NB4 (cell line): ENCODE measurements around the gene INPP5B.

Experiments used
- DNase-seq: peaks from one replicate; pipeline ENCODE4 v3.0.0; 2010; ENCODE audit warnings: low read depth
- H3K4me3 ChIP-seq: one replicate; pipeline ENCODE4 v1.5.1; 2011; ENCODE audit warnings: mild to moderate bottlenecking, low read depth, low read length, moderate library complexity
- MYC ChIP-seq: IDR thresholded peaks from 2 replicates; pipeline ENCODE4 v1.6.1; 2011; ENCODE audit warnings: low read depth, low read length
- POLR2A ChIP-seq: IDR thresholded peaks from 2 replicates; pipeline ENCODE4 v1.6.1; 2011; ENCODE audit warnings: mild to moderate bottlenecking; ENCODE audit not compliant: insufficient read length; ENCODE audit errors: extremely low read depth
- TF ChIP-seq, protein P1 (sequence below): IDR thresholded peaks from one replicate; pipeline ENCODE4 v1.5.1; 2012; ENCODE audit warnings: low read depth, low read length
- TF ChIP-seq, protein P2 (sequence below): IDR thresholded peaks from 2 replicates; pipeline ENCODE4 v1.6.1; 2011; ENCODE audit warnings: low read depth, low read length

Gene INPP5B

DNA sequence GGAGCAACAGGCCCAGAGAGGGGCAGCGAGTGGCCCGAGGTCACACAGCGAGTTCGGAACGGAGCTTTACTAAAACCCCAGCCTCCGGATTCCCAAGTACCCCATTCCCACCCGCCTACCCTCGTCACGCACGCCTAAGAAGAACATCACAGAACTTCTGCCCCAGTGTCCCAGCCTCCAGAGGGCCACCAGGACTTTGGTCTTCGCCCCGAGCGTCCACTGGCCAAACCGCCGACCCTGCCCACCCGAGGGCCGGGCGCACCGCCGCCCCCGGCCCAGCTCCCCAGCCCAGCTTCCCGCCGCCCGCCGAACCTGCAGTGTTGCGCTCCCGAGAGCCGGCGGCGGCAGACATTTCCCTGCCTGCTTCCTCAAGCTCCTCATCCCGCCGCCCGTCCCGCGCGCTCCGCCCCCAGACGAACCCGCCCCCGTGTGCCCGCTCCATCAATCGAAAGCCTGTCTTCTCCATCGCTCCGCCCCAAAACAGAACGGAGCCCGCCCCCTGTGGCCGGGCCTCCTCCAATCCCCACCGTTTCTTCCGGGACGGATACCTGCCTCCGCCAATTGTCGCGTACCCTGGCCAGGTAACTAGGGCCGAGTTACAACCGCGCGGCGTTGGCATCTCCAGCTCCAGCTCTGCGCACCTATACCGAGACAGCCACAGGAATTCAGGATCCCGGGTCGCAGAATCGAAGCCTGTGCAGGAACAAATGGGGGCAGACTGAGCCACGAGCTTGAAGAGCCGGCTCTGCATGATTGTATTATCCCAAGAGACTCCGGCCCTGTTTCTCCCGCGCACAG is 15.3 kb downstream of the INPP5B start:
- TF ChIP-seq POLR2A (peak; percentile 52), MYC (no peak)
- TF ChIP-seq, protein P1, sequence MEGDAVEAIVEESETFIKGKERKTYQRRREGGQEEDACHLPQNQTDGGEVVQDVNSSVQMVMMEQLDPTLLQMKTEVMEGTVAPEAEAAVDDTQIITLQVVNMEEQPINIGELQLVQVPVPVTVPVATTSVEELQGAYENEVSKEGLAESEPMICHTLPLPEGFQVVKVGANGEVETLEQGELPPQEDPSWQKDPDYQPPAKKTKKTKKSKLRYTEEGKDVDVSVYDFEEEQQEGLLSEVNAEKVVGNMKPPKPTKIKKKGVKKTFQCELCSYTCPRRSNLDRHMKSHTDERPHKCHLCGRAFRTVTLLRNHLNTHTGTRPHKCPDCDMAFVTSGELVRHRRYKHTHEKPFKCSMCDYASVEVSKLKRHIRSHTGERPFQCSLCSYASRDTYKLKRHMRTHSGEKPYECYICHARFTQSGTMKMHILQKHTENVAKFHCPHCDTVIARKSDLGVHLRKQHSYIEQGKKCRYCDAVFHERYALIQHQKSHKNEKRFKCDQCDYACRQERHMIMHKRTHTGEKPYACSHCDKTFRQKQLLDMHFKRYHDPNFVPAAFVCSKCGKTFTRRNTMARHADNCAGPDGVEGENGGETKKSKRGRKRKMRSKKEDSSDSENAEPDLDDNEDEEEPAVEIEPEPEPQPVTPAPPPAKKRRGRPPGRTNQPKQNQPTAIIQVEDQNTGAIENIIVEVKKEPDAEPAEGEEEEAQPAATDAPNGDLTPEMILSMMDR: no peak
- TF ChIP-seq, protein P2, sequence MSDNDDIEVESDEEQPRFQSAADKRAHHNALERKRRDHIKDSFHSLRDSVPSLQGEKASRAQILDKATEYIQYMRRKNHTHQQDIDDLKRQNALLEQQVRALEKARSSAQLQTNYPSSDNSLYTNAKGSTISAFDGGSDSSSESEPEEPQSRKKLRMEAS: peak; percentile 32

DNA sequence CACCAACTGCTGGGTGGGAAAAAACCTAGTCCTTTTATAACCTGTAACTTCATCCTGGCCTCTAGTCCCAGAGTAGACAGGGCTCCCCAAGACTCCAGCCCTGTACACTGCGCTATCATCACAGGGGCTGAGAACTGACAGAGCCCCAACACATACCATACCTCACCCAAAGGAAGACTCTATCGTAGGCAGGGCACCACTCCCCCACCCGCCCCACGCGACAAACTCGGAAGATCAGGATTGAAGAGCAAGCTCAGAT is 15.8 kb downstream of the INPP5B start:
- peak overlapping the region; percentile 91 for H3K4me3 ChIP-seq
- TF ChIP-seq MYC: no peak
- TF ChIP-seq, protein P2: no peak
- no peak for TF ChIP-seq POLR2A
- TF ChIP-seq, protein P1: no peak
- no peak for DNase-seq

More for the DNA sequence above, 15.3 kb downstream of the INPP5B start:
- peak overlapping the region; percentile 91 for H3K4me3 ChIP-seq
- DNase-seq: peak; percentile 97

DNA sequence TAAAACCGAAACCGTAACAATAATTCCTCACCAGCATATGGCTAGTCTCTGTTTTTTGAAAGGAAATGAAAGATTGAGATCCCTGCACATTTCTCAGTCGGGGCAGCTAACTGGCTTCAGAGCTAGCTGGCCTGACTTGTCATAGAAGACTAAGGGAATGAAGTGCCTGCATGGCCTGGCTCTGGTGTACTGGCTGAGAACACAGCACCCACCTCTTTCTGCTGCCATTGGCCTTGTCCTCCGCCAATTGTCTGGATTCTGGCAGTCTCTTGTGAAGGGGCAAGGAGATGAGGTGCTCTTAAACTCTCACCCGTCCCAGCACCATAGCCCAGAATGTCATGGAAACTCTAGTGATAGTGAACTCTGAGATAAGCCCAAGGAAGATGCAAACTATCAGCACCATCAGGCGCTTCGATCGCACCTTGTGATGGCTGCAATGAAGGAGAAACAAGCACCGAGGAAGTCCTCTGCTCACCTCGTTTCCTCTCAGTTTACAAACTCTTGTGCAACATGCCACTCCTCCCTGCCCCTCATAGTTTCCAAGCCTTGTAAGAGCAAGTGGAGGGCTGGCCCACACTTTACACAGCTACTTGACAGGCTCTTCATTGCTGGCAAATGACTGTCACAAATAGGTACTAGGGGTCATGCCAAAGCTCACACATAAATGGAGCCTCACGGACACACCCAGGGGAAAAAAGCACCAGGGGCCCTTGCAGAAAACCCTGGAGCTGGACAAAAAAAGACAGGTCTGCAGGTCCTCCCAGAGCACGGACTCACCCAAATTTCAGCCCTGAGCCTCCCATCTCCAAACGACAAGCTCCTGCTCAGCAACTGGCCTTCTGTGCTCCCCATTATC is 16.4 kb downstream of the INPP5B start:
- DNase-seq: peak; percentile 88
- H3K4me3 ChIP-seq: peak overlapping the region; percentile 91
- peak; percentile 82 for TF ChIP-seq MYC
- TF ChIP-seq POLR2A: no peak
- TF ChIP-seq, protein P2: peak; percentile 81

DNA sequence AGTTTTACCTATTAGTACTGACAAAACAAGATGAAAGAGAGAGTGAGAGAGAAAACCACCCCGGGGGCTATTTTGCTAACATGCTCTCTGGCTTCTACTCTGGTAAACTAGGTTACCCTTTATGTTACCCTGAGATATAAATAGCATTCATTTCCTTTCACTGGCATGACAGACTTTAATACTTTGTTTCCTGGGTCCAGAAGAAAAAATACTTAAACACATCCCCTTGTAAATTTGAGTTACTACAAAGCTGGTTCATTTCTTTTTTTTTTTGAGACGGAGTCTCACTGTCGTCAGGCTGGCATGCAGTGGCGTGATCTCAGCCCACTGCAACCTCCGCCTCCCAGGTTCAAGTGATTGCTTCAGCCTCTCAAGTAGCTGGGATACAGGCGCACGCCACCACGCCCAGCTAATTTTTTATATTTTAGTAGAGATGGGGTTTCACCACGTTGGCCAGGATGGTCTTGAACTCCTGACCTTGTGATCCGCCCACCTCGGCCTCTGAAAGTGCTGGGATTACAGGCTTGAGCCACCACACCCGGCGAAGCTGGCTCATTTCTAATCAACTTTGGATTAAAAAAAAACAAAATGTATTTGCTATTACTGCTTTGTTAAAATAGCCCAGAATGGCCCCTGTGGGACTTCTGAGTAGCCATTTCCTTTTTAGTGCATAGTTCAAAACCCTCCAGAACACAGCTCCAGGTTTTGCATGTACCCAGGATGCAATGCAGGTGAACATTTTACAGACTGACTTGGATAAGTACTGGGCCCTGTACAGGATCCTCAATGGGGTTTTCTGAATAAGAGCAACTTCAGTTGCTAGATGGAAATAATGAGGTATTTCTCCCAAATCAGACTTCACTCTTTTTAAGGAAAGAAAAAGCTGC is 20.6 kb downstream of the INPP5B start:
- peak; percentile 35 for DNase-seq
- peak overlapping the region; percentile 13 for H3K4me3 ChIP-seq
- TF ChIP-seq MYC: no peak
- TF ChIP-seq, protein P2: no peak

DNA sequence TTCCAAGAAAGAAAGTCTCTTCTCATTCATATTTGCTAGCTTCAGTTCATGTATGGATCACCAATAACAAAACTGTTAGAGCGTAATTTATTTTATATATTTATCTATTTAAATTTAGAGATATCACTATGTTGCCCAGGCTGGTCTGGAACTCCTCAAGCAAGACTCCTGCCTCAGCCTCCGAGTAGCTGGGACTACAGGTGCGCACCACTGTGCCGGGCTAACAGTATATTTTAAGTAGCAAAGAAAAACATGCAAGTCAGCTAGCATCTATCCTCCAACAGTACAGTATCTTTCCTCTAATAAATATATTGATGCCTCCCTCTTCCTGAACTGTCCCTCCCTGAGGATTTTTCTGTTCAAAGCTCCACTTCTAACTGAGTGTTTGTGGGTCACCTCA is 21.5 kb downstream of the INPP5B start:
- TF ChIP-seq, protein P1: no peak
- TF ChIP-seq POLR2A: no peak
- TF ChIP-seq, protein P2: no peak
- TF ChIP-seq MYC: no peak
- no peak overlapping the region for H3K4me3 ChIP-seq
- DNase-seq: no peak

DNA sequence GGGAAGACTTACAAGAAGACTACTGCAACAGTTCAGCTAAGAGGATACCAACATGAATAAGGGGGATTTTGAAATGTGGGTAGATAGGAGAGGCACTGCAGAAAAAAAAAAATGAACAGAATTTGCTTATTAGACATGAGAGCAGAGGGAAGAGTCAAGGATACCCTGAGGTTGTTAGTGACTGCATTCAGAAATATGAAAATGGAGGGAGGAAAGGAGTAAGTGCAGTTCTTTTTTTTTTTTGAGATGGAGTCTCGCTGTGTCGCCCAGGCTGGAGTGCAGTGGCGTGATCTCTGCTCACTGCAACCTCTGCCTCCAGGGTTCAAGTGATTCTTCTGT is 23.3 kb downstream of the INPP5B start:
- DNase-seq: no peak

More for the DNA sequence above, 23.3 kb downstream of the INPP5B start:
- TF ChIP-seq POLR2A (no peak), MYC (no peak)
- H3K4me3 ChIP-seq: peak overlapping the region; percentile 7
